GM21529 (cell line): ENCODE results near the gene IGLL5.
"Not testable (repeated sequence)": the region's sequence is repeated elsewhere in the genome, so short reads cannot be mapped to it uniquely, and the experiment has no call there.

ENCODE experiments used
- ATAC-seq: cut with Tn5 transposase; IDR thresholded peaks from one replicate; pipeline ENCODE4 v1.9.1; 2021; ENCODE audit not compliant: unreplicated experiment

The IGLL5 gene

GRCh38 chr22:22883090-22883727, 4.4 kb upstream of the IGLL5 start:
- ATAC-seq, result no peak

GRCh38 chr22:22884010-22884887, 3.4 kb upstream of the IGLL5 start:
- ATAC-seq, result no peak

- peak; percentile 63 for ATAC-seq
Measured at GRCh38 chr22:22884888-22885840, 2.5 kb upstream of the IGLL5 start.

GRCh38 chr22:22886546-22886945, 1.1 kb upstream of the IGLL5 start:
- no peak for ATAC-seq

GRCh38 chr22:22888571-22889353, 1.1 kb downstream of the IGLL5 start:
- ATAC-seq, result no peak

DNA sequence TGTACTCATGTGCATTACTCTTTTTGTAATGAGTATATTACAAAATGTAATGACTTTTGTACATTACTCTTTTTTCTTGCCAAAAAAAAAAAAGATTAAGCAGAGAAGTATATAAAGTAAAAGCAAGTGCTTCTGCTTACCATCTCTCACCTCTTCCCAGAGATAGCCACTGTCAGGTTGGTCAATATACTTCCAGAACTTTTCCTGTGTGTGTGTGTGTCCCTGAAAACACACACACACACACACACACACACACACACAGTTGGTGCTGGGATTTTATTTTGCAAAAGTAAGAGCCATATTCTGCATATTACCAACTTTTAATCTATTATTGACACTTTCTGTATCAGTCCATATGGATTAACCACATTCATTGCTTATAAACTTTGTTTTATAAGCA, 2.5 kb downstream of the IGLL5 start:
- no peak for ATAC-seq

DNA sequence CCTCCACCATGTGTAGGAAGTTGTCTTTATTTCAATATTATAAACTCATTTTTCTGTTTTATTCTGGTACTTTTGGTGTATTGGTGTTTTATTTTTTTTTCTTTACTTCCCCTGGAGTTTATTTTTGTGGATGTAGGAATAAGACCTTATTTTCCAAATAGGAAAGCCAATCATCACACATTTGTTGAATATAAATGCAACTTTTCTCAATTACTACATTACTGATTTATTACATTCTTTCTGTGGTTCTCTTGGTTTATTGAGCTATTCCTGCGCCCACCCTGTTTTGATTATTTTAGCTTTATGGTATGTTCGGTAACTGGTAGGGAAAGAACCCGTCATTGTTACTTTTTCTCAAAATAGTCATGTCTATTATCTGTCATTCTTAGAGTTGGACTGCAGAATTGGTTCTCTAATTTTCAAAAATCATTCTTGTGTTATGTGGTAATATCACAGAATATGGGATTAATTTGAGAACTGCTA, 3.6 kb downstream of the IGLL5 start:
- no peak for ATAC-seq

DNA sequence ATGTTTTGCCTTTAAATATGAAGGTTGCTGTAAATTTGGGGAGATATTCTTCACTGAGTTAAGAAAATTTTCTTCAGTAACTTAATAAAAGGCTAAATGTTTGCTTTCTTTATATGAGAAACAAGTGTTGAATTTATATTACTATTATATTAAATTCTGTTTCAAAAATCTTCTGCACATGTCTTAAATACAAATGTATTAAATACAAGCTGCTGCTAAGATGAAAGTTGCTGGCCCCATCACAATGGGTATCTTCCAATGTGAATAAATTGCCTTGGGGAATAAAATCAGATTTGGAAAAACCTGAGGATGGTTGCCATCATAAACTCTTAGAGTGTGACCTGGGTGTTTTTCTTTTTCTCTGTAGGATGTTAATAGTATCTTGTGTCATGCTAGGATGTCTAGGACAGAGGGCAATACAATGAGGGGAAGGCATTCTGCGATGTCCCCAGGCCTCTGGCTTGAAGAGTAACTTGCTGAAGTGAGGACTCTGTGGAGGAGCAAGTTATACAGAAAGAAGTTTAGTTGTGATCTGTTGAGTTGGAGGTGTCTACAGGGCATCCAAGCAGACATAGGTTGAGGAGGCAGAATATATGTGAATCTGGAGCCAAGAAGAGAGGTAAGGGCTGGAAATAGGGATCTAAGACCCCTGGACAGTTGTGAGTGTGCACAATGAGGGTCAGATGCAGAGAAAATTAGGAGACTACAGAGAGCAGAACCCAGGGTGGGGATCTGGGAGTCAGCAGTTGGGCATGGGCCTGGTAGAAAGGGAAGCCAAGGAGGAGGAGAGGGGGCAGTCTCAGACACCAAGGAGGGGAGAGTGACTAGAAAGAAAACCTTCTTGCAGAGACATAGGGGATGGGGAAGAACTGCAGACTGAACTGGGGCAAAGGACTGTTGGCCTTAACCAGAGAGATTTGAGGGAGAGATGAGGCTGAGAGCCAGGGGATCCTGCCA, 4.8 kb downstream of the IGLL5 start:
- ATAC-seq, result no peak

- no peak for ATAC-seq
Measured at GRCh38 chr22:22893077-22893805, 5.6 kb downstream of the IGLL5 start.

DNA sequence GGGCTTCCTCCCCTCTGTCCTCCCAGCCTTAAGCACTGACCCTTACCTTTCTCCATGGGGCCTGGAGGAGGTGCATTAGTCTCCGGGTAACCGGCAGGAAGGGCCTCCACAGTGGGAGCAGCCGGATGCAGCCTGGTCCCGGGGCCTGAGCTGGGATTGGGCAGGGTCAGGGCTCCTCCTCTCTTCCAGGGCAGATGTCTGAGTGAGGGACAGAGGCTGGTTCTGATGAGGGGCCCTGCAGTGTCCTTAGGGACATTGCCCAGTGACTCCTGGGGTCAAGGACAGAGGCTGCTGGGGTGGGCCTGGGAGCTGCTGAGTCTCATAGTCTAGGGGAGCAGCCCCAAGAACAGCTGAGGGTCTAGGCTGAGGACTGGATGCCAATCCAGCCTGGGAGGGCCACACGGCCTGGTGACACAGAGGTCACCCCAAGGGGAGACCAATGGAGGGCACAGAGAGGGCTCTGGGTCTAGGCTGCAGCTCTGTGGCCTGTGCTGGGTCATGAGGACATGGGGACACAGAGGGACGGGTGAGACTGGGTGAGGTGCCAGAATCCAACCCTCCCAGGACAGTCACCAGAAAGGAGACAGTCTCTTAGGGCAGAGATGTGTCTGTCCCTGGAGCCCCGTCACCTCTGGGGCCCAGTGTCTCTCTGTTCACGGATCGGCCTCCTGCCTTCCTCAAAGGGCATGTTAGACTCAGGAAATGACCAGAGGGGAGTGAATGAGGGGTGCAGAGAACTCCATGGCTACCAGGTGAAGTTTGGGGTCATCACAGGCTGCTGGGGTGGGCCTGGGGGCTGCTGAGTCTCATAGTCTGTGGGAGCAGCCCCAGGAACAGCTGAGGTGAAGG, 6.5 kb downstream of the IGLL5 start:
- ATAC-seq, result no peak

DNA sequence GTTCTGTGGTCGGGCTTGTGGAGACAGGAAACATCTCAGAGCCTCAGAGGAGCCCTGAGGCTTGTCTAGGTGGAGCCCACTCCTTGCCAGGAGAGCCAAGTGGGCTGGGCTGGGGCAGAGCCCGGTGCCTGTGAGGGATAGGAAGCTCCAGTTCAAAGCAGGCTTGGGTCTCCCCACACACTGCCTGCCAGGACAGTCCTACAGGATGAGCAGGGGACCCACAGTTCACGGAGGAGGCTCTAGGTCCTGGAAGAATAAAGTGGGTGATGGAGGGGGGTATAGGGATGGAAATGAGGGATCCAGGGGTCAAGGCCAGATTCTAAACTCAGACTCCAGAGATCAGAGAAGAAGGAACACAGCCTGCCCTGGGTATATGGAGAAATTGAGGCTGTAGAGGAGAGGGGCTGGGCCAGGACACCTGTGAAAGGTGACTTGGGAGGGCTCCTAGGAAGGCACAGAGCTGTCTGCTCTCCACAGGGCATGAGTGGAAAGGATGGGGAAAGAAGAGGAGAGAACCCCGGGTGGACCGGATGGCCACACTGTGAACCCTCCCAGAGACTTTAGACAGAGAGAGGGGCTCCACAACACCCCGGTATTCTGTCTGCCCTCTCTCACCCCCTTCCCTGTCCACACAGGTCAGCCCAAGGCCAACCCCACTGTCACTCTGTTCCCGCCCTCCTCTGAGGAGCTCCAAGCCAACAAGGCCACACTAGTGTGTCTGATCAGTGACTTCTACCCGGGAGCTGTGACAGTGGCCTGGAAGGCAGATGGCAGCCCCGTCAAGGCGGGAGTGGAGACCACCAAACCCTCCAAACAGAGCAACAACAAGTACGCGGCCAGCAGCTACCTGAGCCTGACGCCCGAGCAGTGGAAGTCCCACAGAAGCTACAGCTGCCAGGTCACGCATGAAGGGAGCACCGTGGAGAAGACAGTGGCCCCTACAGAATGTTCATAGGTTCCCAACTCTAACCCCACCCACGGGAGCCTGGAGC, 7.4 kb downstream of the IGLL5 start:
- no peak for ATAC-seq

- ATAC-seq, result no peak
Measured at GRCh38 chr22:22895776-22896445, 8.3 kb downstream of the IGLL5 start.

- no peak for ATAC-seq
Measured at GRCh38 chr22:22896601-22897000, 9.0 kb downstream of the IGLL5 start.

GRCh38 chr22:22897091-22897490, 9.5 kb downstream of the IGLL5 start:
- ATAC-seq, result no peak

DNA sequence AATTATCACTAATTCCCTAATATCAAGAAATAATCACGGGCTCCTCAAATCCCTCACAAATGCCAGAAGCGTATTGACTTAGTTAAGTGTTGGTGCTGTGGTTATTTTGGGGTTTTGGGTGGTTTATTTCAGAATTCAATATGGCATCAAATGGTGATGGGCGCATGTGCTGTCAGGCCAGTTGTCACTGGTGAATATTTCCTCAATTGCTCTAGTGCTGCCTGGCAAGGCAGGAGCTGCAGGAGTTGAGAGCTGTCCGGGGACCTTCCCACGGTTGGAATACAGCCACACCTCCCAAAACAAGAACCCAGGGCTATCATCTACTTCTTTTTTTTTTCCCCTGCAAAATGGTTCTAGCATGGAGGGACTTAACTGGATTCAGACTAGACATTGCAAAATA, 10.3 kb downstream of the IGLL5 start:
- ATAC-seq, result no peak

- not testable (repeated sequence) for ATAC-seq
Measured at GRCh38 chr22:22898411-22898950, 10.9 kb downstream of the IGLL5 start.
